IMR-90 (cell line): ENCODE data around the gene IER3. TPM values are rescaled to one million over a fixed set of nuclear protein-coding genes. Genes with fewer than 3 reads are reported as not detected.
A peak's percentile ranks its signal among the peaks of the same experiment; 100 is the strongest.

ENCODE experiments used
- CTCF ChIP-seq: conservative IDR thresholded peaks from 2 replicates; pipeline ENCODE4 v1.5.1; 2012; ENCODE audit warnings: mild to moderate bottlenecking, low read depth, low read length, improper control_type of control experiment
- polyA plus RNA-seq, 3 experiments: library from polyadenylated mRNA; depleted of rRNA; stranded (reverse); fragments of >200 nt; gene quantifications; 2 replicates each; pipeline ENCODE4 v1.2.3, GENCODE V29; 2012; ENCODE audit warnings: low replicate concordance in 1 of 3
- total RNA-seq: library from RNA; depleted of rRNA; stranded (reverse); fragments of >200 nt; gene quantifications from 2 replicates; pipeline ENCODE4 v1.2.3, GENCODE V29; 2012

IER3 gene
- total and polyA plus RNA-seq, 2 of the 4 experiments (the other 2 are of a cell fraction) = 38.4 to 159 TPM

DNA sequence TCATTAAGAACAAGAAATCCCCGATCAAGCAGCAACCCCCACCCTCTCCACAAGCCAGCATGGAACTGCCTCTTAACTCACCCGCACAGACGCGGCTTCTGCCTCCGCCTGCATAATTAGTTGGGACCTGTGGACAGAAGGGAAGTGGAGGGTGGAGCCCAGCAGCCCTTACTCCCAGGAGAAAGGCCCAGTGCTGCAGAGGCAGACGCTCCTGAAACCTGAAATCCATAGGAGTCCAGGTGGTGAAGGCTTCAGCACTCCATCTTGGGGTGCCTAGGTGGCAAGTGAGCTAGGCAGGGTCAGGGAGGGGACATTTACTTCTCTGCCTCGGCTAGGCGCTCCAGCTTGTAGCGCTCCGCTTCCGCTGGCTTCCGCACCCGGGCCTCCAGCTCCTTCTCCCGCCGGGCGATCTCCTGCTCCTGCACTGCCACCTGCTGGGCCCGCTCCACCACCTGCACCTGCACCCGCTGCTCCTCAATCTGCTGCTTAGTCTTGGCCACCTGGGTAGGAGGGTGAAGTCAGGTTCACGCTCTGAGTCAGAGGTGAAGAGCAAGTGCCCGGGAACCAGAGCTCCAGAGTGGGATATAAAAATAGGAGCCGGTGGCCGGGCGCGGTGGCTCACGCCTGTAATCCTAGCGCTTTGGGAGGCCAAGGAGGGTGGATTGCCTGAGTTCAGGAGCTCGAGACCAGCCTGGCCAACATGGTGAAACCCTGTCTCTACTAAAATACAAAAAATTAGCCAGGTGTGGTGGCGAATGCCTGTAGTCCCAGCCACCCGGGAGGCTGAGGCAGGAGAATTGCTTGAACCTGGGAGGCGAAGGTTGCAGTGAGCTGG lies 13.5 kb downstream of the IER3 start (continued):
- TF ChIP-seq CTCF = peak; percentile 44
